HG03469 (cell line): ENCODE results near the gene SALL2.

Experiments
- ATAC-seq: cut with Tn5 transposase; IDR thresholded peaks from one replicate; pipeline ENCODE4 v1.9.1; 2021; ENCODE audit warnings: mild to moderate bottlenecking, moderate library complexity, moderate number of reproducible peaks; ENCODE audit not compliant: unreplicated experiment

Gene SALL2

GRCh38 chr14:21494902-21495762, 31.0 kb downstream of the SALL2 start:
- ATAC-seq, result no peak

- no peak for ATAC-seq
Measured at GRCh38 chr14:21486640-21487087, 39.5 kb downstream of the SALL2 start.

DNA sequence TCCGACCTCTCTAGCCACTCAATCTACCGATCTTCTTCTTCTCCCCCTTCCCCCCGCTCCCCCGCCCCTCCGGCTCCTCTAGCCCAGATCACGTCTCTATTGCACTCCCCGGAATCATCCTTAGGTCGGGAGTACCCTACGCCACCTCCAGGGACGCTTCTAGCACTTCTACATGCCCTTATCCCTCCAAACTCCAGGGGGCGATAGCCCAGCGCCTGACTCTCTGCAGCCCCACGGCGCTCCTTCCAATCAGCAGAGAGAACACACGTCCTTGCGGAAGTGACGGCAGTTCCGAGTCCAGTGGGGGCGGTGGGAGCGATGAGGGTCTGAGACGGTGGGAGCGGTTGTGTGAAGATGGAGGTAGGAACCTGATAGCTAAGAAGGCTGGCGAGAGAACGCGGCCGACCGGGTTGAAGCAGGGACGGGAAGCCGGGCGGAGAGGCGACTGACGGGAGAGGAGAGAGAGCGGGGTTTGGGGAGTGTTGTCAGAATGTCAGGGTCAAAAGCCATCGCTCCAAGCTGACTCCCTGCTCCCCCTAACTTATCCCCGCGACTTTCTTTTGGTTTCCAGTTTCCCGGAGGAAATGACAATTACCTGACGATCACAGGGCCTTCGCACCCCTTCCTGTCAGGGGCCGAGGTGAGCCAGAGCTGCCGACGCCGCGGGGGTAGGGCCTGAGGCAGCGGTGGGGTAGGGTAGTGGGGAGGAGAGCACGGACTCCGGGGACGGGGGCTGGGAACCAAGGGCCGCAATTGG, 49.0 kb downstream of the SALL2 start, which contains the start of the genes RAB2B and TOX4:
TSS of gene RAB2B (minus strand) at position 35 of the 757 bp plus-strand sequence. CDS start 87 bp downstream, outside the sequence.
TSS of gene TOX4 (plus strand) at position 271 of the 757 bp plus-strand sequence. CDS start at position 355, 84 bp downstream.
- peak; percentile 99 for ATAC-seq

GRCh38 chr14:21476523-21476924, 49.6 kb downstream of the SALL2 start:
- no peak for ATAC-seq

GRCh38 chr14:21475767-21476522, 50.2 kb downstream of the SALL2 start:
- peak; percentile 1 for ATAC-seq
